Activated T-helper 9 cell treated with anti-CD3 and anti-CD28 coated beads, Interleukin-2, amount 50 U/mL, for 16 hours (primary cell): ENCODE data around the gene SOX6.
"Not testable (repeated sequence)": the region's sequence is repeated elsewhere in the genome, so short reads cannot be mapped to it uniquely, and the experiment has no call there.

Source experiments
- DNase-seq: peaks from one replicate; pipeline ENCODE4 v3.0.0-alpha.2; 2020; ENCODE audit warnings: low read depth

The SOX6 gene

DNA sequence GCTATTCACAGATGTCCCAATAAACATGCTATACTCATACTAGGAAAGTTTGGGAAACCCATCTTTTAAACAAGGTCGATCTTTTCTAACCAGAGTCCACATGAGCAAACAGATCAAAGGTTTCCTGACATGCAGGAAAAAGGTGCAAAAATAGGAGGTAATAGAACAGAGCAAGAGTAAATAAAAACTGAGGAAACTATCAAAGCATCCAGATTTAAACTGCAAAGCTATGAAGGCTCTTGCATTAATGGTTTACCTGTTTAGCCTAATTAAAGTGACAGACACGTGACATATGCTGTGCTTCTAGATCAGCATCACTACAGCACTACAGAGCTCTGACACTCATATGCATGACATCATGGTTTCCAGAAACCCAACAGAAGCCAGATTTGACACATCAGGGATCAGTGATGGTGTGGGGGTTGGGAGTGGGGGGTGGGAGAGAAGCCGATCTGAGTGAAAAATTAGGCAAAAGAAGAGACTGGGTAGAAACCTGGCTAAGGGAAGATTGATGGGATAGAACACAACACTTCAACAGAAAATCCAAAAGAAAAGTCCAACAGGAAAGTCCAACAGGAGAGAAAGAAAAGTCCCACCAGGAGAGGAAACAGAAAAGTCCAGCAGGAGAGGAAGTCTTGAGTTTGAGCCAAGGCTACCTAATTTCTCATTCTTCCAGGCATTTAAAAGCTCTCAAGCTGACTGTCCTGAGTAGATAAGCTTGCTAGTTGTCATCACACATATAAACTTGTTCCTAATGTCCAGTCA lies 262.3 kb downstream of the SOX6 start:
- DNase-seq, result no peak

DNA sequence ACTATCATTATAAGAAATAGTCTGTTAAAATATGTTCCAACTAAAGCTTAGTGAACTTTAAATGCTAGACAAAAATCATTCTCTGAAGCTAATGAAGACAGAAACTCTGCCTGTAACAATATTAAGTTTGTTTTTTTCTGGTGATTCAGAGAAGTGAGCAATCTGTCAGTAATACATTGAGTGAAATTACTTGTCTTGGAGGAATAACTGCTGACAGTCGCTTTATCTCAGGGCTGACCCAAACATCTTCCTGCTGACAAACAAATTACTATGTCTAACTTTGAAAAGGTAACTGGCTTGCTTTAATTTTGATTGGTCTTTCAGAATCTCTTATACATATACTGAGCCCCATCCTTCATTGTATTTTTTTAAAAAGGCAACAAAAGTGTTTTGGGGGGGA lies 264.5 kb downstream of the SOX6 start:
- no peak for DNase-seq

DNA sequence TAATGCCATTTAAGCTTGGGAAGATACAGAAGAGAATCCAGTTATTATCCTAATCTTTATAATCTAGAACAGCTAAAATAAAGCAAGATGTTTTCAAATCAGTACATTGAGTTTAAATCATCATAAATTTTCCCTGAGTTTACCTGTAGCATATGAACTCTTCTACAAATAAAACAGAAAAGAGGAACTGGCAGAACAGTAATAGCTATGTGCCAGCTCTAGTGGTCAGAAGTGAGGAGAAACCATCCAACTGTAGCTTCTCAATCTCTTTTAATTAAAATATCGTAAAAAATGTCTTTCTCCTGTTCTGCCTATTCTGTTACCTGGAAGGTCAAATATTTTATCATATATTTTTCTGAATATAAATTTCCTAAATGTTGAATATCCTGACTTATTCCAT lies 266.9 kb downstream of the SOX6 start:
- DNase-seq, result no peak

DNA sequence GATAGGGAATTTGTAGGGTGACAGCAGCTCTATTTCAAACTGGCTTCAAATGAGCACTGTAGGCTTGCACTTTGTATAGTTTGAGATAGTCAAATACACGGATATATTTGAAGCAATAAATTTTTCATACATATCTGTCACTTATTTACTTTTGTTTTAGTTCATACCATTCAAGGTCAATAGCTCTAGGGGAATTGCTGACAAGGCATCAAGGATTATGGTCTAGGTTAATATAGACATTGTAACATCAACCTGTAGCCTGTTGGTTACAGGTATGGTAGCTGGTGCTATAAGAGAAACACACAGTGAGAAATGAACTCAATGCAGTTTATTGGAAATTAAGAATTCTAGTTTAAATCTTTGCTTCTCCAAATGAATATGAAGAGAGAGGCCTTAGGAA lies 267.6 kb downstream of the SOX6 start:
- DNase-seq, result no peak

DNA sequence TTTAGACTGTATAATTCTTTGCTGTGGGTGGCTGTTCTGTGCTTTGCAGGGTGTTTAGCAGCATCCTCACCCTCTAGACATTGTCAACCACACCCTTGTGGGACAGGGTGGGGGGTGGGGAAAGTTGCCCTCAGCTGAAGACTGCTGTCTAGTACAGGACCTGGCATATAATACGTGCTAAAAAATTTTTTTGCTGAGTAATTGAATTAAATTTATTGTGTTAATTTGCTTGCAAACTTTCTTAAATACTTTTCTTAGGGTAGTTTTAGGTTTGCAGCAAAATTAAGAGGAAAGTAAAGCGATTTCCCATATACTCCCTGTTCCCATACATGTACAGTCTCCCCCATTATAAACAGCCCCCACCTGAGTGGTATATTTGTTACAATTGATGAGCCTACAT lies 268.5 kb downstream of the SOX6 start:
- DNase-seq, result no peak

DNA sequence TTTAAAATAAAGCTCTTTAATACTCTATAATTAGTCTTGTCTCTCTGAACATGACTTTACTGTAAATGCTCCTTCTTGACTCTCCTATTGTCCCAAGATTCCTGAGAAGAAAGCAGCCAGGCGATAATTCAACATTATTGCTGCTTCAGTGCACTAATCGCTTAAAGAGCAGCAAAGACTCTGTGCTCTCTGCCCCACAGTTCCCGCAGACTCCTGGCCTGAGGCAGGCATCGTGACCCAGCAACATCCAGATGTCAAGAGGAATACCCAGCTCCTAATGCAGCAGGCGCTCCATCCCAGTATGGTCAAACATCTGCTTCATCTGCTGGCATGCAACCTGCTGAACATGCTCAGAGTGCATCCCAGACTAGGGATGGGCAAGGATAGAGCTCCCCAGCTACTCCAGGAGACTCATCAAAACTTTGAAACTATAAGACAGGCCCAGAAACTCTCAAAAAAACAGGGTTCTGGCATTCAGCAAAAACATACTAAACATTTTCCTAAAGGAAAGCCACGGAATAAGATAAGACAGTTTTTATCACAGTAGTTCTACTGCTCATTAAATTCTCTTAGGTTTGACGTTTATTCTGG lies 270.0 kb downstream of the SOX6 start:
- no peak for DNase-seq

DNA sequence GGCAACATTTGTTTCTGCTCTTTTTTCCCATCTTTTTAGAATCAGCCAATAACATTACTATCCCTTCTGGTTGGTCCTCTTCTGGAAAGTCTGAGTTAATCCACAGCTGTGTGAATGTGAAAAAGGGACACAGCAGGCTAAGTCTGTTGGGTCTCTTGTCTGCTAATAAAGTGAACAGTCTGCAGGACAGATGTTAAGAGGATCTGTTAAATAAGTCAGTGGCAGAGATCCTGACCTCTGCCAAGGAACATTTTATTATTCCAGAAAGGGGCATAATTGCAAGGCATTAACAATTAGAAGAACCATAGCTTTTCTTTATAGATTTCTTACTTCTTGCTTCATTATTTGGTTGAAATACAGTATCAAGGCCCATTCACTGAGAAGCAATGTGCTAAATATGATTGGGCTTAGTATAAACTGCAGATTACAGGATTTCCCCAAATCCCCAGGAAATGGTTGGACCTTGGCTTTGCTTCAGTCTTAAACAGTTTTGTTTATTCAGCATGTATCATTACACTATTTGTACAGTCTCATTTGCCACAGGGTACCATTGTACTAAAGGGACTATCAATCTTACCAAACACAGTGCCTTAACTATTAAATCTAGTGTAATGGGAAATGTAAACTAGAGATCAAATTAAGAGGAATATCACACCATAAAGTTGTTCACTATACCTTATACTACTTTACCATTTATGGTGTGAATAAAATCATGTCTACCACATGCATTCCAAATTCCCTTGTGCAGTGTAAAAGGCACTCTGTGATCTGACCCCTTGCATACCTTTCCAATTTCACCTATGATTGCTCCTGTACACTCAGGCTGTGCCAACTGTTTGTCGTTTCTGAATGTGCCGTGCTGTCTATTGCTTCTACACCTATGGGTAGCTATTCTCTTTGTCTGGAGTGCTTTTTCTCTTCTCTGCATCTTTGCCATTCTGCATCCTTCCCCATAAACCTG lies 274.0 kb downstream of the SOX6 start:
- no peak for DNase-seq

DNA sequence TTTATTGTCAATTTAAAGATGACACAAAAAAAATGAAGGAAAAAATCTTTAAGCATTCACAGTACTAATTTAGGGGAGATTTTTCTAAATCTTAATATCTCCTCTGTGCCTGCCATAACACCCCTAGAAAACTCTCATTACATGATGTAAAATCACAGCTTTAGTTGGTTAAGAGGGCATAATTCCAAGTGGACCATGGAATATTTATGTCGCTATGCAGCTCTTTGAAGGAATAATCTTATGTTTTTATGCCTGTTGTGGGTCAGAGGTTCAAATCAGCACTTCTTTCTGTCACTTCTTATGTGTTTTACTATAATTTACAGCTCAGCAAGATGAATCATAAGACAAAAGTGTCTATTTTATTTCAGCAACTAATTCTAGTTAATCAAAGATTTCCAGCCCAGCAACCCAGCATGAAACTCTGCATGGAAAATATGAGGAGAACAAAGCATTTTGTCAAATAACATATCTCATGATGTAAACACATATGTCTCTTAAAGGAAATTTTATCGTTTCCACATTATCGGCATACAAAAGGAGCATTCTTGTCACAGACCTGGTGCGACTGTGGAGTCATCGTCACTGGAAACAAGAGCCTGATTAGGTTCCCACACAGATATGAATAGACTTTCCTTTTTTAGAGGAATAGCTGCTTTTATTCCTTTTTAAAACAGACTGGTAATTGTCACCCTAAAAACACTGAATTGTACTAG lies 274.8 kb downstream of the SOX6 start:
- no peak for DNase-seq

DNA sequence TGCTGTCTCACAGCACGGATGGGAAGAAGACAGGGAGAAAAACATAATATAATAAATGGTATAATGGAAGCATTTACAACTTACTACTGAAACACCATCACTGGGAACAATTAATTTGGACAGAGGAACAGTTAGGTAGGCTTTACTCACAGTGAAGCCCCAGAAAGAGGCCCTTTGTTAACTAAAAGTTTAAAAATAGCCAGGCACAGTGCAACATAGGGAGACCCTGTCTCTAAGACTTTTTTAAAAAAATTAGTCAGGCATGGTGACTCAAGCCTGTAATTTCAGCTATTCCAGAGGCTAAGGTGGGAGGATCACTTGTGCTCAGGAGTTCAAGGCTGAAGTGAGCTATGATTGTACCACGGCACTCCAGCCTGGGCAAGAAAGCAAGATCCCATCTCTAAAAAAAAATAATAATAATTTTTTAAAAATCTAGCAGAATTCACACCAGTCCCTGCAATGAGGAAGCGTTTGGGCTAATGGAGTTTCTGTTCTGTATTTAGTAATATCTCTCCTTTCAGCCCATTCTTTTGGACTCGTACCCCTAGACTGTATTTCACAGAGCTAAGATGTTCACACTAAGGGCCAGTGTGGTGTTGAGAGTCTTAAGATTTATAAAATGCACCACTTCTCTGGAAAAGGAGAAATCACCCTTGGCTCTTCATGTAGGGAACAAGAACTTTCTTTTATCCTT lies 275.5 kb downstream of the SOX6 start:
- no peak for DNase-seq

DNA sequence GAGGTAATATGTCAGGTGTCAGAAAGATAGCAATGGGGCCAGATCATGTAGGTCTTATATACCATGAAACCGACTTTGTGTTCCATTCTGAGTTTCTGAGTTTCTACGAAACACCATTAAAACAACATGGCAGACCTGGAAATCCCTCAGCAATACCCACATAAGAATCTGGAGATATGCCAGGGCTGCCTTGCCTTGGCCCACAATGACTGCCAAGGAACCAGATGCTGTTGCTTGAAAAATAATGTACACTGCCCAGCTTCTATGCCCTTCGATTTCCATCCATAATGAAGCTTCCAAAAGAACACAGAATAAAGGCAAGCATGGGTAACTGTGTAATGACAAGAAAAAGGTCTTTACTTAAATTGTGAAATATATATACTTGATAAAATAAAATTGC lies 277.4 kb downstream of the SOX6 start:
- DNase-seq, result no peak

DNA sequence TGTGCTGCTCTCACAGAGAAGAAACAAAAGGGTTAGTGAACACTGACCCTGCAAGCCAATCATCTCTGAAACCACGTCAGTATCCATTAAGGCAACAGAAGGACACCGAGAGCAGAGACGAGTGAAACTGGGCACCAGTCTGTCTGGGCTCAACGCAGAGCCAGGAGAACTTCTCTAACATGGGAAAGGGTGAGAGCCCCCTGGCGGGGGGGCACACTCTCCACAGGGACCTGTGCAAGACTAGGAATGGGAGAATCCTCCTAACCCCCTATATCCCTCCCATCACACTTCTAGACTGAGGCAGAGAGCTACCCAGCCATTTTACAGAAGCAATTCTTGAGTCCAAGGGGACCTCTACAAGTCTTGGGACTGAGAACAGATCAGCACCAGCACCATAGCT lies 285.8 kb downstream of the SOX6 start:
- no peak for DNase-seq

DNA sequence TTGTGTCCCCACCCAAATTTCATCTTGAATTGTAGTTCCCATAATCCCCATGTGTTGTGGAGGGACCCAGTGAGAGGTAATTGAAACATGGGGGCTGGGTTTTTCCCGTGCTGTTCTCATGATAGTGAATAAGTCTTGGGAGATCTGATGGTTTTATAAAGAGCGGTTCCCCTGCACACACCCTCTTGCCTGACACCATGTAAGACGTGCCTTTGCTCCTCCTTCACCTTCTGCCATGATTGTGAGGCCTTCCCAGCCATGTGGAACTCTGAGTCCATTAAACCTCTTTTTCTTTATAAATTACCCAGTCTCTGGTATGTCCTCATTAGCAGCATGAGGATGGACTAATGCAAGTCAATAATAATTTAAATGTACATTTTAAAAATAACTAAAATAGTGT lies 289.1 kb downstream of the SOX6 start:
- DNase-seq, result not testable (repeated sequence)

DNA sequence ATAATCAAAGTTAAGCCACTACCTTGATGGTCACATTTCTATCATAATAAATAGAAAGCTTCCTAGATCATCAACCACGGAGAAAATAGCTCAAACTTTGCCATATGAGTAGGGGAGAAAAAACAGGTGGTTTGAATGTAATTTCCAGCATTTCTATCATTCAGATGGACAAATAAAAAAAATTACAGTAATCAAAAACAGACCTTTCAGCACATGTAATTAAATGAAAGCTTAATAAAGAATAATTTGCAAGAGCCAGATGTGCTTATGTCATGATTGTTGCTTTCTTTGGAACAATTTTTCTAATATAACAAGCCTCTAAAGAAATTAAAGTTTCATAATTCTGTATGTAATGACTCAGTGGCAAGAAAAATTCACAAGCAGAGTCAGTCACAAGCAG lies 297.0 kb downstream of the SOX6 start:
- no peak for DNase-seq

DNA sequence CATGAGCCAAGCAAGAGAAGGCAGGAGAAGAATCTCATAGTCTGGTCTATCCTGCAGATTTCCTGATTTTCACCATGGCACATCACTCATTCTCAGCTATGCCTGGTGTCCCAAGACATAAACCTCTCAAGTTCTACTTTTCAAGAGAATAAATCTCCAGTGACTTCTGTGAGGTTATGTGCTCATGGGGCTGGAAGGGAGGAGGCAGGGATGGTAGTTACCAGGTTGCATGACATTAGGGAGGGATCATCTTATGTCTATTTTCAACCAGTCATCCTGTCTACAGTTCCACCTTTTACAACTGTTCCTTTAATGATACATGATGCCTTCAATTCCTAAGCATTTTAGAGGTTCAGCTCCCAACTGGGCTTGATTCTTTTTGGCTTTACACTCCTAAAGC lies 297.7 kb downstream of the SOX6 start:
- DNase-seq, result no peak

DNA sequence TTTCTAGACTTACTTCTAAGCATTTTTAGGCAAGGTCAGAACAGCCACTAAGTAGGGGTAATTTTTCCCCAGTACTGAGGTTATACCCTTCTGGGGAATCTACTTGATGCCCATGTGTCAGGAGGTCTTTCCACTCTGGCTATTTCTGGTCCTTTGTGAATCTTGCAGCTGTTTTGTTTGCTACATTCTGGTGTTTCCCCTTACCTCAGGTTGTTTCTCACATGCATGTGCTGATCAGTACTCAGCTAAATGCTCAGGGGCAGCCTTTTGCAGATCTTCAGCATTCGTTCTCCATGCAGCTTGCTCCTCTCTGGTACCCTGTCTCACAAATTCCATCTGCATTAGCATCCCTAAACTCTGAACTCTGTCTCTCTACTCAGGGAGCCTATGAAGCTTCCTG lies 303.6 kb downstream of the SOX6 start:
- DNase-seq, result no peak

DNA sequence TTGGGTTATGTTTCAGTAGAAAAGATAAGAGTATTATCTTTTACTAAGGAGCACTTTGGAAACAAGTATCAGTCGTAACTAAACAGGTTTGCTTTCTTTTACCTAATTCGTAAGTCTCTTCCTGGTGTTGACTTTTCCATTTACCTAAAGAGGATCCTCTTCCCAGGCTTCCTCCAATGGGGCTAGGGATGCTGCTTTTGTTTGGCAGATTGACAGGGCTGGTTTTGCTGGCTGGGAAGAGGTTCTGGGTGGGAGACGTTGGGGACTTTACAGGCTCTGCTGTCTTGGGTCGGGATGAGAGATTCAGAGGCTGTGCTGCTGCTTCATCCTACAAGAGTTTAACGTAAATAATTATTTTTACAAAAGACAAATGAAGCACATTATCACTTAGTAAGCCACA lies 306.7 kb downstream of the SOX6 start:
- no peak for DNase-seq

DNA sequence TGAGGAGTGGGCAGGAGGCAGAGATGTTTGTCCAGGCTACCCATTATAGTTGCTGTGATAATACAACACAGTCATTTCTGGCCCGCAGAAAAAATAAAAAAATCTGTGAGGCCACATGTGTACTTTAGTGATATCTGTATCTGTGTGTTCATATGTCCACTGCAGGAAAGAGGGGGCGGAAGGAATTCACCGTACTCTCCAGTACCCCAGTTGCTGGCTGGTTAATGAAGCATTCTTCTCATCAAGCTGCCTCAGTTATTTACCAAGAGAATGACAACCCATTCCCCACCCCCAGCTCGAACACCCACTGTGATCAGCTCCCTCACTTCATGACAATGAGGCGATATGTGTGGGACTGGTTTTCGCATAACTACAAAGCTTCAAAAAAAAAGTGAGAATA lies 309.3 kb downstream of the SOX6 start:
- no peak for DNase-seq

DNA sequence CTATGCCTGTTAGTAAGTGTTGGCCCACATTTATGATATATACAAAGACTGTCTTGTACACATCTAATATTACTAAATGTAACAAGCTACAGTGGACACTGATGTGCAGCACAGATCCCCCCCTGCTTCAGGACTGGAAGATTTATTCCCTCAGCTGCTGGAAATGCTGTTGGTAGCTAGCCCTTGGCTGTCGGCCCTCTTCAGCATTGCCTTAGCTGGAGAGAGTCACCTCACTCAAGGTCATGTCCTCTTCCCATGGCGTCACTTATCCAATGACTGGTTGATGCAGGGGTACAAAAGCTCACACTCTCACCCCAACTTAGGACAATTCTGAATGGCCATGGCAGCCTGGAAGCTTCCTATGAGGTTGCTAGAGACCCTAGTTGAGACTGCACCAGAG lies 312.7 kb downstream of the SOX6 start:
- DNase-seq, result no peak

DNA sequence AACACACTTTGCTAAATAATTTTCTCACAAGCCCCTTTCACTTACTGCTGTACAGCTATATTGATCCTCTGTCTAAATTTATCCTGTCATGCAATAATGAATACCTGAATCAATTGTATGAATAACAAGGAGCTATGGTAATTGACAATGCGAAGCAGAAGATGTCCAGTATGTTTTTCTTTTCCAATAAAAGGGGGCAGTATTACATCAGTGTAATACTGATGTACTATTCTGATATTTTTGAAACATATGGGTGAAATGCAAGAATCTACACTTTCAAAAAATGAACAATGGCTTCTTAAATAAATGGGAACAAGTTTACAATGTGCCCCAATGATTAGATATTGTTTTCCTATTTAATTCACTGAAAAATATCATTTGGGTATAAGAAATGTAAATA lies 315.1 kb downstream of the SOX6 start:
- DNase-seq, result no peak

DNA sequence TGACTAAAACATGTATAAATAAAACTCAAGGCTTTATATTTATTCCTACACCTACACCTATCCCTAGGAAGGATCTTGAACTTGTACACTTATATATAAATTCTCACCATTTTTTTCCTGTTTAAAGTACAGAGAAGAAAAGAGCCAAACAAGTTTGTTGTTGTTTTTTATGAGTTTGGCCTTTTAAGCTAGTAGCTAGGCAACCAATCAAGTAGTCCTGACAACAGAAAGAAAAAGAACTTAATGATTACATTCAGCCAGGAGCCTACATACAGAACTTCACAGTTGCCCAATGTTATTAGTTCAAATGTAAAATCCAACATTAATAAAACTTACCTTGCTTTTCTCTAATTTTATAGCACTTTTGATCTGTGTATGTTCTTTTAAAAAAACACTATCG lies 316.2 kb downstream of the SOX6 start:
- no peak for DNase-seq

DNA sequence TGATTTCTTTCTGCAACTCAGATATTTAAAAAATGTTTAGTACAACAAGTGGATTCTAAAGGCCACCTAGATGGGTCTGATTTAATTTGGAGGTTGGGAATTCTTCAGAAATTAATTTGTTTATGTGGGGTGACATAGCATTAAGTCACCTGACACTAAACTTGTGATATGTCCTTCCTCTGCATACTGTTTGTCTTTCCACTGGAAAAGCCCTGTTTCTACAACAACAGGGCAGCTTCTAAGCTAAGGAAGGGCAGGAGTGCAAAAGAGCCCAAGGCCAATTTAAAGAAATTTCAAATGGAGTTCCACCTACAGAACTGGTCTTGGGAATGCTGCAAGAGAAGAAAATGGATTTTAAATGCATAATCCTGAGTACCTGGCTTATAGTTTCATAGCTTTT lies 319.2 kb downstream of the SOX6 start:
- no peak for DNase-seq

DNA sequence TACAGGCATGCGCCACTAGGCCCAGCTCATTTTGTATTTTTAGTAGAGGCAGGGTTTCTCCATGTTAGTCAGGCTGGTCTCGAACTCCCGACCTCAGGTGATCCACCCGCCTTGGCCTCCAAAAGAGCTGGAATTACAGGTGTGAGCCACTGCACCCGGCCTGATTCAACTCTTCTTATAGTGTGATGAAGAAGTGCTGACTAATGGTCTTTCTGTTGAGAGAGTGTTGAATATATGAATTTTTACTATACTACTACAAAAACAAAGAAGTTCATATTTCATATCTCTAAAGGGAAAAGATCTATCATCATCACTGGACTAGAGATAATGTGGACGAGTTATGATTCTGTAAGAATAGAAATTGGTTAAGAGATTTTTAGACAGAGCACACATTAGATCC lies 320.1 kb downstream of the SOX6 start:
- DNase-seq, result no peak
